ENCODE measurements around the gene RPL27A.

DNA sequence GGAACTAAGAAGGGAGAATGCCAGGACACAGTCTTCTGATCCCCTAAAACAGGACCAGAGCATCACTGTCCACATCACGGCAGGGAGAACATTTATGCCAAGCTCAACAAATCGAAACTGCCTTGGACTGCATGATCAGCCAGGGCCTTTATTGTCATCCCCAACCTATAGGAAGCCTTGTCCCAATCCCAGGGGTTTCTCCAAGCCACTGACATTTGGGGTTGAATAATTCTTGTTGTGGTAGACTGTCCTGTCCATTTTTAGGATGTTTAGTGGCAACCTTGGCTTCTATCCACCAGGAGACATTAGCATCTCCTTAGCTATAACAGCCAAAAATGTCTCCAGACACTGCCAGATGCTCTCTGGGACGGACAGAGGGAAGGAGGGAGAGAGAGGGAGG, 37.1 kb downstream of the RPL27A start:
- TF ChIP-seq, protein P1, sequence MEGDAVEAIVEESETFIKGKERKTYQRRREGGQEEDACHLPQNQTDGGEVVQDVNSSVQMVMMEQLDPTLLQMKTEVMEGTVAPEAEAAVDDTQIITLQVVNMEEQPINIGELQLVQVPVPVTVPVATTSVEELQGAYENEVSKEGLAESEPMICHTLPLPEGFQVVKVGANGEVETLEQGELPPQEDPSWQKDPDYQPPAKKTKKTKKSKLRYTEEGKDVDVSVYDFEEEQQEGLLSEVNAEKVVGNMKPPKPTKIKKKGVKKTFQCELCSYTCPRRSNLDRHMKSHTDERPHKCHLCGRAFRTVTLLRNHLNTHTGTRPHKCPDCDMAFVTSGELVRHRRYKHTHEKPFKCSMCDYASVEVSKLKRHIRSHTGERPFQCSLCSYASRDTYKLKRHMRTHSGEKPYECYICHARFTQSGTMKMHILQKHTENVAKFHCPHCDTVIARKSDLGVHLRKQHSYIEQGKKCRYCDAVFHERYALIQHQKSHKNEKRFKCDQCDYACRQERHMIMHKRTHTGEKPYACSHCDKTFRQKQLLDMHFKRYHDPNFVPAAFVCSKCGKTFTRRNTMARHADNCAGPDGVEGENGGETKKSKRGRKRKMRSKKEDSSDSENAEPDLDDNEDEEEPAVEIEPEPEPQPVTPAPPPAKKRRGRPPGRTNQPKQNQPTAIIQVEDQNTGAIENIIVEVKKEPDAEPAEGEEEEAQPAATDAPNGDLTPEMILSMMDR (conservative IDR thresholded peaks at IDR 0.05; ENCODE audit: low read depth, low read length): no peak
- no peak for TF ChIP-seq EZH2 (IDR thresholded peaks at IDR 0.05; ENCODE audit: borderline replicate concordance, low read depth, low read length, poor library complexity, severe bottlenecking)
